Medulla oblongata (tissue), 1 donor: Measurements from ENCODE around the gene KCNS1.

Experiments
- DNase-seq: peaks from one replicate; pipeline ENCODE4 v3.0.0-alpha.2; 2015; ENCODE audit errors: extremely low spot score

KCNS1 gene

GRCh38 chr20:45110301-45110700 is 9.4 kb upstream of the KCNS1 start:
- DNase-seq: no peak

- no peak for DNase-seq
Measured at GRCh38 chr20:45109634-45110033, 8.7 kb upstream of the KCNS1 start.

- no peak for DNase-seq
Measured at GRCh38 chr20:45105317-45105716, 4.4 kb upstream of the KCNS1 start.

GRCh38 chr20:45104786-45105185 is 3.9 kb upstream of the KCNS1 start:
- DNase-seq: no peak

GRCh38 chr20:45103072-45103471 is 2.1 kb upstream of the KCNS1 start:
- DNase-seq: no peak

GRCh38 chr20:45101333-45101850 is 465 bp upstream of the KCNS1 start:
- DNase-seq: no peak

GRCh38 chr20:45098103-45098773 is 2.7 kb downstream of the KCNS1 start:
- no peak for DNase-seq

- DNase-seq: peak; percentile 7
Measured at GRCh38 chr20:45097485-45098102, 3.3 kb downstream of the KCNS1 start.

GRCh38 chr20:45096781-45097180 is 4.1 kb downstream of the KCNS1 start:
- no peak for DNase-seq

- DNase-seq: peak; percentile 84
Measured at GRCh38 chr20:45095805-45096238, 5.1 kb downstream of the KCNS1 start.

GRCh38 chr20:45094864-45095574 is 5.9 kb downstream of the KCNS1 start:
- DNase-seq: no peak

- DNase-seq: no peak
Measured at GRCh38 chr20:45094201-45094600, 6.7 kb downstream of the KCNS1 start.

- no peak for DNase-seq
Measured at GRCh38 chr20:45092898-45093297, 8.0 kb downstream of the KCNS1 start.

- no peak for DNase-seq
Measured at GRCh38 chr20:45091366-45091765, 9.6 kb downstream of the KCNS1 start.

- DNase-seq: no peak
Measured at GRCh38 chr20:45090481-45090880, 10.4 kb downstream of the KCNS1 start.

- no peak for DNase-seq
Measured at GRCh38 chr20:45088247-45088646, 12.7 kb downstream of the KCNS1 start.

- peak; percentile 7 for DNase-seq
Measured at GRCh38 chr20:45087814-45088213, 13.1 kb downstream of the KCNS1 start.

- no peak for DNase-seq
Measured at GRCh38 chr20:45087097-45087790, 13.7 kb downstream of the KCNS1 start.

GRCh38 chr20:45085867-45086266 is 15.1 kb downstream of the KCNS1 start:
- DNase-seq: no peak

GRCh38 chr20:45085289-45085688 is 15.6 kb downstream of the KCNS1 start:
- no peak for DNase-seq

- DNase-seq: no peak
Measured at GRCh38 chr20:45083127-45083526, 17.8 kb downstream of the KCNS1 start.

GRCh38 chr20:45082468-45082867 is 18.5 kb downstream of the KCNS1 start:
- DNase-seq: no peak
